GM12878 (cell line): ENCODE data around the gene FAM227A. TPM values are rescaled to one million over a fixed set of nuclear protein-coding genes. Genes with fewer than 3 reads are reported as not detected.

Source experiments
- ATAC-seq: fragments of 200-7000 bp; cut with Tn5 transposase; 3 replicates; pipeline ENCODE4 v1.9.1; 2020; ENCODE audit warnings: mild to moderate bottlenecking, moderate library complexity
- BruUV-seq: library from RNA; stranded (reverse); fragments of 400-500 nt; replicated peaks from 2 replicates; lab custom pipeline; 2021; lab: Mats Ljungman, UMichigan
- CTCF ChIA-PET: fragments of 300-600 bp; sonication (Branson Sonifier 250); formaldehyde crosslinking; extraction: SDS; loops from one replicate; lab custom pipeline; 2021; ENCODE audit warnings: inconsistent platforms; lab: Yijun Ruan, JAX
- POLR2A ChIA-PET: fragments of 350-600 bp; formaldehyde crosslinking; extraction: SDS; loops from one replicate; lab custom pipeline; 2021; ENCODE audit warnings: inconsistent platforms; lab: Charles Lee
- RAD21 ChIA-PET: fragments of 300-600 bp; sonication (Branson Sonifier 250); formaldehyde crosslinking; loops from one replicate; lab custom pipeline; 2023; ENCODE audit warnings: antibody characterized with exemption; ENCODE audit not compliant: unreplicated experiment; lab: Charles Lee
- SMC1A ChIA-PET: fragments of 300-600 bp; sonication (Branson Sonifier 250); formaldehyde crosslinking; loops from one replicate; lab custom pipeline; 2023; ENCODE audit not compliant: unreplicated experiment, uncharacterized antibody; lab: Charles Lee
- DNase-seq: peaks from one replicate; pipeline ENCODE4 v3.0.0-alpha.2; 2011; ENCODE audit warnings: low read depth, low spot score
- FAIRE-seq: peaks from 3 replicates; lab custom pipeline; 2011; peaks lifted over from hg19 to GRCh38; lab: Jason Lieb, UNC
- H2AFZ ChIP-seq: 2 replicates; pipeline ENCODE4 v1.6.0; 2011; ENCODE audit warnings: low read depth, low read length, control low read depth; ENCODE audit not compliant: control insufficient read depth
- H3K27ac ChIP-seq: 2 replicates; pipeline ENCODE4 v1.5.1; 2011; ENCODE audit warnings: control low read depth; ENCODE audit not compliant: control insufficient read depth, insufficient read depth
- H3K27me3 ChIP-seq, 2 experiments: replicated peaks in 1 of 2; 2 replicates each; pipeline versions ENCODE4 v1.6.0 to v1.6.1; 2011; ENCODE audit warnings: low read length in 1 of 2; ENCODE audit not compliant: control insufficient read depth in 2 of 2, insufficient read depth in 2 of 2
- H3K36me3 ChIP-seq, 2 experiments: 2 replicates each; pipeline ENCODE4 v1.5.1; 2011; ENCODE audit warnings: low read length in 1 of 2; ENCODE audit not compliant: control insufficient read depth in 2 of 2, insufficient read depth in 2 of 2
- H3K4me1 ChIP-seq: 2 replicates; pipeline ENCODE4 v1.6.1; 2011; ENCODE audit warnings: mild to moderate bottlenecking, low read length, moderate library complexity, mixed read lengths; ENCODE audit not compliant: control insufficient read depth, insufficient read depth
- H3K4me2 ChIP-seq: 2 replicates; pipeline ENCODE4 v1.6.0; 2011; ENCODE audit warnings: control low read depth; ENCODE audit not compliant: control insufficient read depth, insufficient read depth
- H3K4me3 ChIP-seq: fragments of 200-600 bp; sonication (generic); 2 replicates; pipeline ENCODE4 v1.5.1; 2016
- H3K79me2 ChIP-seq: 2 replicates; pipeline ENCODE4 v1.6.0; 2011; ENCODE audit warnings: low read length; ENCODE audit not compliant: control insufficient read depth, insufficient read depth
- H3K9ac ChIP-seq: 2 replicates; pipeline ENCODE4 v1.8.0; 2011; ENCODE audit warnings: low read length, control low read depth, mixed read lengths; ENCODE audit not compliant: control insufficient read depth, insufficient read depth
- H3K9me3 ChIP-seq: replicated peaks from 3 replicates; pipeline ENCODE4 v1.5.1; 2011; ENCODE audit warnings: mild to moderate bottlenecking, low read length; ENCODE audit not compliant: control insufficient read depth, insufficient read depth
- H4K20me1 ChIP-seq: 2 replicates; pipeline ENCODE4 v1.6.0; 2011; ENCODE audit not compliant: control insufficient read depth, insufficient read depth
- BHLHE40 ChIP-seq, 2 experiments: fragments of 450-650 bp in 1 of 2; IDR thresholded peaks; 2 replicates each; pipeline ENCODE4 v1.6.1; 2011 to 2017; ENCODE audit warnings: low read depth in 2 of 2, borderline replicate concordance in 1 of 2, improper control_type of control experiment in 1 of 2, low read length in 1 of 2, mild to moderate bottlenecking in 1 of 2
- BRCA1 ChIP-seq: IDR thresholded peaks from 2 replicates; pipeline ENCODE4 v1.6.1; 2011; ENCODE audit warnings: low read depth, low read length, improper control_type of control experiment
- EED ChIP-seq: sonication (generic); IDR thresholded peaks from 2 replicates; pipeline ENCODE4 v1.6.1; 2016; ENCODE audit warnings: antibody characterized with exemption, low read depth
- PBX3 ChIP-seq: IDR thresholded peaks from 2 replicates; pipeline ENCODE4 v1.6.1; 2011; ENCODE audit warnings: mild to moderate bottlenecking, low read depth, low read length, moderate library complexity; ENCODE audit not compliant: insufficient replicate concordance
- RBBP5 ChIP-seq: fragments of 200-600 bp; sonication (generic); conservative IDR thresholded peaks from 2 replicates; pipeline ENCODE4 v1.6.1; 2016
- RCOR1 ChIP-seq: conservative IDR thresholded peaks from 2 replicates; pipeline ENCODE4 v1.6.1; 2012; ENCODE audit warnings: low read depth, low read length, improper control_type of control experiment
- SIX5 ChIP-seq: IDR thresholded peaks from 2 replicates; pipeline ENCODE4 v1.6.1; 2011; ENCODE audit warnings: mild to moderate bottlenecking, low read depth, low read length, moderate library complexity; ENCODE audit not compliant: severe bottlenecking
- ZSCAN29 ChIP-seq: fragments of 450-650 bp; IDR thresholded peaks from 2 replicates; pipeline ENCODE4 v1.6.1; 2017; ENCODE audit warnings: mild to moderate bottlenecking, moderate library complexity
- WGBS: methylation state at CpG from one replicate; pipeline ENCODE4 v1.1.6; 2016; ENCODE audit warnings: low lambda C conversion rate; ENCODE audit not compliant: insufficient replicate concordance, insufficient coverage; ENCODE audit errors: missing lambda C conversion rate; 5-methylcytosine and 5-hydroxymethylcytosine counted together
- in situ Hi-C: fragments of 300-500 bp; cut with MboI; formaldehyde crosslinking; loops from 9 replicates; pipeline ENCODE4 v1.14.3; 2018; ENCODE audit warnings: mixed read lengths
- intact Hi-C: fragments of 100-400 bp; cut with micrococcal nuclease; formaldehyde crosslinking; loops from one replicate; pipeline ENCODE4 v1.14.2; 2022; ENCODE audit not compliant: unreplicated experiment
- polyA plus RNA-seq, 11 experiments: library from polyadenylated mRNA; depleted of rRNA in 4 of 11; unstranded in 6 of 11; stranded (reverse) in 5 of 11; fragments of >200 nt; fragmentation: Nextera tagmentation in 4 of 11; fragmentation: Illumina TruSeq in 1 of 11; extraction: Ambion mirVana in 4 of 11; extraction: Trizol in 1 of 11; gene quantifications; 1 replicate in 1 of 11; 2 replicates in 10 of 11; pipeline versions ENCODE4 v1.2.1 to v1.2.3, GENCODE V29; 2011 to 2016; ENCODE audit warnings: inconsistent platforms in 2 of 11, missing spikeins in 2 of 11, low read depth in 1 of 11
- total RNA-seq, 4 experiments: library from RNA; depleted of rRNA in 3 of 4; stranded (reverse); fragments of >200 nt in 3 of 4; fragmentation: Illumina TruSeq in 1 of 4; extraction: Trizol in 1 of 4; gene quantifications; 2 replicates each; pipeline versions ENCODE4 v1.2.1 to v1.2.3, GENCODE V29; 2013 to 2021

FAM227A gene
- total and polyA plus RNA-seq, 10 of the 15 experiments (the other 5 are each of a cell fraction or from before 2014, with no cell fraction given): 0.02 to 0.59 (median 0.25) TPM

GRCh38 chr22:38694940-38695339 is 38.7 kb upstream of the FAM227A start (continued):
- TF ChIP-seq PBX3 (no peak), BHLHE40 (IDR thresholded peaks at IDR 0.05; ENCODE audit: borderline replicate concordance in 1 of 2, low read depth in 2 of 2, low read length in 1 of 2) (0 out of 4 replicates have a peak, but pooled peaks of 1 of the 2 experiments have one; percentile 14), BRCA1 (no peak), SIX5 (no peak)
- TF ChIP-seq, all 136 proteins: peak for 5

- POLR2A ChIA-PET: interaction anchor here (1.2 to 4.5 kb wide), 2 partner anchors 9 to 11 kb away, joined by 5 to 25 read pairs; partner anchors contain the start of gene GTPBP1
- no peak for FAIRE-seq
- DNase-seq: no peak
- Histone ChIP-seq H3K27ac (no peak overlapping the region), H3K4me1 (peaks cover 4% of the 10 kb centered on the region), H3K79me2 (peaks cover 40% of the 10 kb centered on the region), H3K4me2 (0 out of 2 replicates have a peak overlapping the region, but pooled peaks have one; percentile 15), H4K20me1 (no peaks in the 10 kb centered on the region), H3K9me3 (no peaks in the 10 kb centered on the region), H3K27me3 (no peaks in the 10 kb centered on the region), H3K4me3 (no peak overlapping the region), H3K9ac (no peak overlapping the region), H3K36me3 (peaks cover 2 to 10% of the 10 kb centered on the region in 2 experiments; a peak in 2 of 4 replicates), H2AFZ (no peak overlapping the region)
- RAD21 ChIA-PET: interaction anchor here (0.6 to 1.2 kb wide), 2 partner anchors 12 to 13 kb away, joined by 3 read pairs; partner anchors contain the start of gene TOMM22
- WGBS: 0% methylated on average over 2 of the region's 2 CpGs
- TF ChIP-seq EED (no peak), RBBP5 (no peak), ZSCAN29 (no peak), RCOR1 (no peak)
- in situ Hi-C loops (no loop called here), intact Hi-C loops (no loop called here)
- no TSS peak for BruUV-seq
- SMC1A ChIA-PET: interaction anchor here (7.6 kb wide), 1 partner anchor 14 kb away, joined by 54 read pairs; the partner anchor contains the start of gene GTPBP1
- CTCF ChIA-PET: interaction anchor here (0.9 to 3.1 kb wide), 2 partner anchors 12 to 21 kb away, joined by 3 to 18 read pairs; partner anchors contain the start of gene TOMM22
- ATAC-seq: peak; percentile 12
Observed at GRCh38 chr22:38694049-38694448, 37.9 kb upstream of the FAM227A start.
